Measurements from ENCODE around the gene RNU7-1.
A peak's percentile ranks its signal among the peaks of the same experiment; 100 is the strongest.

Gene RNU7-1

GRCh38 chr12:6966351-6966750, 22.7 kb downstream of the RNU7-1 start:
- no peak for DNase-seq

GRCh38 chr12:6967651-6968100, 24.1 kb downstream of the RNU7-1 start:
- no peak for DNase-seq

- DNase-seq: no peak
Observed at GRCh38 chr12:6968426-6968825, 24.8 kb downstream of the RNU7-1 start.

GRCh38 chr12:6970096-6970527, 26.5 kb downstream of the RNU7-1 start:
- DNase-seq: peak; percentile 52

- DNase-seq: no peak
Observed at GRCh38 chr12:6974180-6974579, 30.6 kb downstream of the RNU7-1 start.

- DNase-seq: no peak
Observed at GRCh38 chr12:6975297-6976032, 31.8 kb downstream of the RNU7-1 start.

- DNase-seq: no peak
Observed at GRCh38 chr12:6977653-6978052, 34.0 kb downstream of the RNU7-1 start.

GRCh38 chr12:6978188-6978587, 34.6 kb downstream of the RNU7-1 start:
- DNase-seq: no peak

- DNase-seq: no peak
Observed at GRCh38 chr12:6978611-6979011, 35.0 kb downstream of the RNU7-1 start.

- no peak for DNase-seq
Observed at GRCh38 chr12:6979021-6979420, 35.4 kb downstream of the RNU7-1 start.

- DNase-seq: no peak
Observed at GRCh38 chr12:6979453-6979852, 35.8 kb downstream of the RNU7-1 start.

- no peak for DNase-seq
Observed at GRCh38 chr12:6980075-6980474, 36.5 kb downstream of the RNU7-1 start.

- DNase-seq: no peak
Observed at GRCh38 chr12:6980740-6981139, 37.1 kb downstream of the RNU7-1 start.

GRCh38 chr12:6981152-6982052, 37.8 kb downstream of the RNU7-1 start:
- no peak for DNase-seq

GRCh38 chr12:6982532-6982931, 38.9 kb downstream of the RNU7-1 start:
- no peak for DNase-seq

- DNase-seq: no peak
Observed at GRCh38 chr12:6987956-6988553, 44.4 kb downstream of the RNU7-1 start.
